HEK293 (cell line): ENCODE measurements around the gene MEFV.

Experiments
- FEZF1 ChIP-seq: fragments of 450-650 bp; formaldehyde crosslinking; IDR thresholded peaks from 2 replicates; pipeline ENCODE4 v1.5.1; 2016; ENCODE audit warnings: missing biosample characterization, missing genetic modification characterization
- MEIS1 ChIP-seq: sonication (generic); formaldehyde crosslinking; IDR thresholded peaks from 2 replicates; pipeline ENCODE4 v1.8.1; 2022; ENCODE audit warnings: missing genetic modification reagents, mild to moderate bottlenecking, borderline replicate concordance
- PRDM1 ChIP-seq: fragments of 450-650 bp; formaldehyde crosslinking; IDR thresholded peaks from 2 replicates; pipeline ENCODE4; 2016; ENCODE audit warnings: missing biosample characterization, missing genetic modification characterization
- PRDM6 ChIP-seq: fragments of 450-650 bp; formaldehyde crosslinking; IDR thresholded peaks from 2 replicates; pipeline ENCODE4 v1.5.1; 2017; ENCODE audit warnings: missing biosample characterization, missing genetic modification characterization
- REPIN1 ChIP-seq: fragments of 450-650 bp; formaldehyde crosslinking; IDR thresholded peaks from 2 replicates; pipeline ENCODE4 v1.5.1; 2017; ENCODE audit warnings: missing biosample characterization, missing genetic modification characterization, low read depth
- REST ChIP-seq: fragments of 450-650 bp; formaldehyde crosslinking; IDR thresholded peaks from 2 replicates; pipeline ENCODE4 v1.5.1; 2016; ENCODE audit warnings: missing biosample characterization, missing genetic modification characterization
- SETDB1 ChIP-seq: IDR thresholded peaks from one replicate; pipeline ENCODE4 v1.6.1; 2017; ENCODE audit warnings: mild to moderate bottlenecking, low read length, moderate library complexity, mixed read lengths; ENCODE audit not compliant: insufficient read length
- ZBTB10 ChIP-seq: fragments of 450-650 bp; formaldehyde crosslinking; IDR thresholded peaks from 2 replicates; pipeline ENCODE4 v1.5.1; 2016; ENCODE audit warnings: missing biosample characterization, missing genetic modification characterization
- ZBTB17 ChIP-seq: fragments of 450-650 bp; formaldehyde crosslinking; IDR thresholded peaks from 2 replicates; pipeline ENCODE4 v1.5.1; 2016; ENCODE audit warnings: missing biosample characterization, missing genetic modification characterization
- ZBTB26 ChIP-seq: fragments of 450-650 bp; formaldehyde crosslinking; optimal IDR thresholded peaks from 2 replicates; pipeline ENCODE3; 2016; ENCODE audit warnings: missing biosample characterization, mild to moderate bottlenecking, missing genetic modification characterization
- ZBTB44 ChIP-seq: fragments of 450-650 bp; IDR thresholded peaks from 2 replicates; pipeline ENCODE4 v1.5.1; 2018; ENCODE audit warnings: missing biosample characterization, mild to moderate bottlenecking, missing genetic modification characterization
- ZBTB48 ChIP-seq: fragments of 450-650 bp; formaldehyde crosslinking; IDR thresholded peaks from 2 replicates; pipeline ENCODE4 v1.5.1; 2016; ENCODE audit warnings: missing biosample characterization, missing genetic modification characterization
- ZBTB8A ChIP-seq: fragments of 450-650 bp; formaldehyde crosslinking; IDR thresholded peaks from 2 replicates; pipeline ENCODE4 v1.5.1; 2016; ENCODE audit warnings: missing biosample characterization, missing genetic modification characterization
- ZEB2 ChIP-seq: fragments of 450-650 bp; formaldehyde crosslinking; IDR thresholded peaks from 2 replicates; pipeline ENCODE4 v1.5.1; 2016; ENCODE audit warnings: missing biosample characterization, missing genetic modification characterization
- ZIC2 ChIP-seq: fragments of 450-650 bp; formaldehyde crosslinking; IDR thresholded peaks from 2 replicates; pipeline ENCODE4 v1.5.1; 2016; ENCODE audit warnings: missing biosample characterization, missing genetic modification characterization
- ZNF114 ChIP-seq: fragments of 450-650 bp; formaldehyde crosslinking; IDR thresholded peaks from 2 replicates; pipeline ENCODE4 v1.5.0; 2017; ENCODE audit warnings: missing biosample characterization, missing genetic modification characterization
- ZNF488 ChIP-seq: fragments of 450-650 bp; formaldehyde crosslinking; IDR thresholded peaks from 2 replicates; pipeline ENCODE4 v1.5.1; 2016; ENCODE audit warnings: missing biosample characterization, missing genetic modification characterization
- ZNF514 ChIP-seq: fragments of 450-650 bp; formaldehyde crosslinking; IDR thresholded peaks from 2 replicates; pipeline ENCODE4 v1.5.1; 2016; ENCODE audit warnings: missing biosample characterization, missing genetic modification characterization
- ZNF548 ChIP-seq: fragments of 450-650 bp; formaldehyde crosslinking; IDR thresholded peaks from 2 replicates; pipeline ENCODE4 v1.5.1; 2016; ENCODE audit warnings: missing biosample characterization, missing genetic modification characterization
- ZNF558 ChIP-seq: fragments of 450-650 bp; formaldehyde crosslinking; IDR thresholded peaks from 2 replicates; pipeline ENCODE4 v1.5.1; 2016; ENCODE audit warnings: missing biosample characterization, missing genetic modification characterization
- ZNF629 ChIP-seq: fragments of 450-650 bp; formaldehyde crosslinking; IDR thresholded peaks from 2 replicates; pipeline ENCODE4 v1.5.1; 2017; ENCODE audit warnings: missing biosample characterization, missing genetic modification characterization
- ZNF639 ChIP-seq: fragments of 450-650 bp; formaldehyde crosslinking; IDR thresholded peaks from 2 replicates; pipeline ENCODE4 v1.5.1; 2016; ENCODE audit warnings: missing biosample characterization, missing genetic modification characterization
- ZNF704 ChIP-seq: fragments of 450-650 bp; formaldehyde crosslinking; IDR thresholded peaks from 2 replicates; pipeline ENCODE4 v1.5.1; 2016; ENCODE audit warnings: missing biosample characterization, missing genetic modification characterization
- ZNF707 ChIP-seq: fragments of 450-650 bp; formaldehyde crosslinking; IDR thresholded peaks from 2 replicates; pipeline ENCODE4 v1.5.1; 2016; ENCODE audit warnings: missing biosample characterization, missing genetic modification characterization
- ZNF776 ChIP-seq: fragments of 450-650 bp; formaldehyde crosslinking; IDR thresholded peaks from 2 replicates; pipeline ENCODE4 v1.5.0; 2017; ENCODE audit warnings: missing biosample characterization, missing genetic modification characterization, borderline replicate concordance

The MEFV gene

GRCh38 chr16:3282730-3283542 is 26.5 kb upstream of the MEFV start, which contains the start of gene ZNF263 (continued):
- TF ChIP-seq MEIS1 (CRISPR knock-in tag) (no peak), ZNF704 (tag by site-specific recombination) (no peak), ZBTB44 (0 out of 2 replicates have a peak, but pooled peaks have one; percentile 35), ZNF707 (tag by site-specific recombination) (no peak), ZBTB10 (peak; percentile 58), ZEB2 (peak; percentile 69), ZNF629 (peak; percentile 89), ZBTB8A (peak; percentile 82), ZNF548 (tag by site-specific recombination) (no peak), PRDM6 (tag by site-specific recombination) (no peak), ZBTB17 (tag by site-specific recombination) (peak; percentile 97), ZNF114 (tag by site-specific recombination) (no peak), ZNF488 (tag by site-specific recombination) (no peak), ZNF639 (no peak), PRDM1 (tag by site-specific recombination) (no peak), ZBTB26 (tag by site-specific recombination) (peak; percentile 90), ZNF514 (tag by site-specific recombination) (no peak), ZNF558 (no peak), SETDB1 (no peak), ZIC2 (tag by site-specific recombination) (peak; percentile 7; the same call in 1 of the 2 replicates), FEZF1 (tag by site-specific recombination) (no peak), ZNF776 (tag by site-specific recombination) (no peak), REST (tag by site-specific recombination) (no peak; the same call in 1 of the 2 replicates), REPIN1 (no peak), ZBTB48 (tag by site-specific recombination) (peak; percentile 81)
